Tibial nerve (tissue), 4 donors: ENCODE measurements around the gene OSBPL9. TPM values are rescaled to one million over a fixed set of nuclear protein-coding genes. Genes with fewer than 3 reads are reported as not detected.
A peak's percentile ranks its signal among the peaks of the same experiment; 100 is the strongest.
"Not testable (repeated sequence)": the region's sequence is repeated elsewhere in the genome, so short reads cannot be mapped to it uniquely, and the experiment has no call there.

ENCODE experiments used
- DNase-seq, 2 donors: peaks; one replicate each; pipeline ENCODE4 v3.0.0-alpha.2; 2019; ENCODE audit warnings: low spot score in 2 of 2
- H3K27ac ChIP-seq, 4 donors: fragments of 200-600 bp; sonication (generic) in 3 of 4; one replicate each; pipeline ENCODE4 v1.5.1; 2017 to 2019; ENCODE audit warnings: mild to moderate bottlenecking in 1 of 4
- H3K27me3 ChIP-seq, 2 donors: fragments of 200-600 bp; sonication (generic) in 1 of 2; one replicate each; pipeline versions ENCODE4 v1.5.1 to v1.6.0; 2017 to 2019
- H3K36me3 ChIP-seq, 3 donors: fragments of 200-600 bp; sonication (generic); one replicate each; pipeline ENCODE4 v1.5.1; 2018 to 2019
- H3K4me1 ChIP-seq, 4 donors: fragments of 200-600 bp; sonication (generic) in 3 of 4; one replicate each; pipeline ENCODE4 v1.5.1; 2017 to 2019
- H3K4me3 ChIP-seq, 4 donors: fragments of 200-600 bp; sonication (generic) in 3 of 4; one replicate each; pipeline ENCODE4 v1.5.1; 2017 to 2019; ENCODE audit warnings: mild to moderate bottlenecking in 1 of 4, moderate library complexity in 1 of 4
- H3K9me3 ChIP-seq, 4 donors: fragments of 200-600 bp; sonication (generic) in 3 of 4; one replicate each; pipeline ENCODE4 v1.5.1; 2017 to 2019
- EP300 ChIP-seq, 2 donors: sonication (generic); formaldehyde crosslinking; IDR thresholded peaks; one replicate each; pipeline ENCODE4 v1.6.1; 2017; ENCODE audit warnings: antibody characterized with exemption in 2 of 2, mild to moderate bottlenecking in 1 of 2
- POLR2A ChIP-seq, 2 donors: fragments of 450-650 bp; IDR thresholded peaks; one replicate each; pipeline ENCODE4 v1.6.1; 2017; ENCODE audit warnings: antibody characterized with exemption in 2 of 2, mild to moderate bottlenecking in 2 of 2, moderate library complexity in 2 of 2
- WGBS, 2 donors: methylation state at CpG; one replicate each; pipeline ENCODE4 v1.1.5; 2018; 5-methylcytosine and 5-hydroxymethylcytosine counted together
- total RNA-seq, 4 donors: library from RNA; depleted of rRNA; stranded (reverse); fragments of >200 nt; gene quantifications; one replicate each; pipeline ENCODE4 v1.1.0, GENCODE V29; 2016
- TF ChIP-seq, protein P1 (sequence below), 5 experiments: fragments of 200-600 bp in 3 of 5; fragments of 450-650 bp in 2 of 5; sonication (generic) in 3 of 5; IDR thresholded peaks; one replicate each; pipeline ENCODE4 v1.5.1; 2016 to 2019; ENCODE audit warnings: antibody characterized with exemption in 5 of 5, mild to moderate bottlenecking in 3 of 5, moderate library complexity in 2 of 5

OSBPL9 gene
- total RNA-seq, 4 donors from 2014 or later = 86.1 to 132 (median 96.9) TPM

DNA sequence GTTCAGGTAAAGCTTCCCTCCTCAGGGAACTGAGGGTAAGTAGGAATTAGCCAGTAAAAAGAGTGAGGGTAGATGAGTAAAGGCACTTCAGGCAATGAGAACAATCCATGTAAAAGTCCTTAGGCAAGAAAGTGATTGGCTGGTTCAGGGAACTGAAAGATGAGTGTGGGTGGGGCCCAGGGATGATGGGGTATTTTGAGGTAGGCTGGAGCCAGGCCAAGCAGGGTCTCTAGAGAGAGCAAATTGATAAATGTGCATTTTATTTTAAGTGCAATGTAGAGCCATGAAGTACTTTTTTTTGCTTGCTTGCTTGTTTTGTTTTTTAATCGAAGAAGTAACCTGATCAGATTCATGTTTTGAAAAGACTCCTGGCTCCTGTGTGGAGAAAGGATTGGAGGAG lies 26.5 kb downstream of the OSBPL9 start:
- WGBS, 2 donors = 79% methylated on average over 1 of the region's 1 CpG
- TF ChIP-seq, protein P1, sequence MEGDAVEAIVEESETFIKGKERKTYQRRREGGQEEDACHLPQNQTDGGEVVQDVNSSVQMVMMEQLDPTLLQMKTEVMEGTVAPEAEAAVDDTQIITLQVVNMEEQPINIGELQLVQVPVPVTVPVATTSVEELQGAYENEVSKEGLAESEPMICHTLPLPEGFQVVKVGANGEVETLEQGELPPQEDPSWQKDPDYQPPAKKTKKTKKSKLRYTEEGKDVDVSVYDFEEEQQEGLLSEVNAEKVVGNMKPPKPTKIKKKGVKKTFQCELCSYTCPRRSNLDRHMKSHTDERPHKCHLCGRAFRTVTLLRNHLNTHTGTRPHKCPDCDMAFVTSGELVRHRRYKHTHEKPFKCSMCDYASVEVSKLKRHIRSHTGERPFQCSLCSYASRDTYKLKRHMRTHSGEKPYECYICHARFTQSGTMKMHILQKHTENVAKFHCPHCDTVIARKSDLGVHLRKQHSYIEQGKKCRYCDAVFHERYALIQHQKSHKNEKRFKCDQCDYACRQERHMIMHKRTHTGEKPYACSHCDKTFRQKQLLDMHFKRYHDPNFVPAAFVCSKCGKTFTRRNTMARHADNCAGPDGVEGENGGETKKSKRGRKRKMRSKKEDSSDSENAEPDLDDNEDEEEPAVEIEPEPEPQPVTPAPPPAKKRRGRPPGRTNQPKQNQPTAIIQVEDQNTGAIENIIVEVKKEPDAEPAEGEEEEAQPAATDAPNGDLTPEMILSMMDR (IDR thresholded peaks at IDR 0.05) = no peak
- TF ChIP-seq EP300 (IDR thresholded peaks at IDR 0.05) (no peak), POLR2A (IDR thresholded peaks at IDR 0.05) (no peak)
- no peaks in the 10 kb centered on the region for H3K36me3 ChIP-seq
- H3K27me3 ChIP-seq = no peaks in the 10 kb centered on the region
- H3K4me1 ChIP-seq = peaks cover 0 to 69% (median 28%) of the 10 kb centered on the region in 4 donors
- peak overlapping the region; percentile 60 to 93 (median 79) for H3K27ac ChIP-seq
- no peak overlapping the region for H3K4me3 ChIP-seq
- DNase-seq = no peak
- no peaks in the 10 kb centered on the region for H3K9me3 ChIP-seq

DNA sequence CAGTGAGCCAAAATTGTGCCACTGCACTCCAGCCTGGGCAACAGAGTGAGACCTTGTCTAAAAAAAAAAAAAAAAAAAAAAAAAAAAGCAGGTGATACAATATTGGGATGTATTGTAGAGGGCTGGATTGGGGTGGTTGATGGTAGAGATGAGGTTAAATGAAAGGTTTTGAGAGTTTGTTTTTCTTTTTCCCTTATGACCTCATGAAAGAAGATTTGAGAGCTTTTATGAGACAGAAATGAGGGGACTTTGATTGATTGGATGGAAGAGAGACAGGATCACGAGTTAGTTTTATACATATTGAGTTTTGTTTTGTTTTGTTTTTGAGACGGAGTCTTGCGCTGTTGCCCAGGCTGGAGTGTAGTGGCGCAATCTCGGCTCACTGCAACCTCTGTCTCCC lies 27.1 kb downstream of the OSBPL9 start:
- 93 to 96% methylated on average over 5 of the region's 5 CpGs for WGBS, 2 donors
- Histone ChIP-seq H3K27ac (peak overlapping the region in 3 of 4 donors; percentile 69 to 93 (median 89)), H3K36me3 (no peaks in the 10 kb centered on the region), H3K4me3 (no peak overlapping the region), H3K9me3 (no peaks in the 10 kb centered on the region), H3K4me1 (peaks cover 0 to 69% (median 33%) of the 10 kb centered on the region in 4 donors), H3K27me3 (no peaks in the 10 kb centered on the region)
- TF ChIP-seq EP300 (IDR thresholded peaks at IDR 0.05) = no peak
- TF ChIP-seq, protein P1 (IDR thresholded peaks at IDR 0.05) = no peak
- DNase-seq = no peak

DNA sequence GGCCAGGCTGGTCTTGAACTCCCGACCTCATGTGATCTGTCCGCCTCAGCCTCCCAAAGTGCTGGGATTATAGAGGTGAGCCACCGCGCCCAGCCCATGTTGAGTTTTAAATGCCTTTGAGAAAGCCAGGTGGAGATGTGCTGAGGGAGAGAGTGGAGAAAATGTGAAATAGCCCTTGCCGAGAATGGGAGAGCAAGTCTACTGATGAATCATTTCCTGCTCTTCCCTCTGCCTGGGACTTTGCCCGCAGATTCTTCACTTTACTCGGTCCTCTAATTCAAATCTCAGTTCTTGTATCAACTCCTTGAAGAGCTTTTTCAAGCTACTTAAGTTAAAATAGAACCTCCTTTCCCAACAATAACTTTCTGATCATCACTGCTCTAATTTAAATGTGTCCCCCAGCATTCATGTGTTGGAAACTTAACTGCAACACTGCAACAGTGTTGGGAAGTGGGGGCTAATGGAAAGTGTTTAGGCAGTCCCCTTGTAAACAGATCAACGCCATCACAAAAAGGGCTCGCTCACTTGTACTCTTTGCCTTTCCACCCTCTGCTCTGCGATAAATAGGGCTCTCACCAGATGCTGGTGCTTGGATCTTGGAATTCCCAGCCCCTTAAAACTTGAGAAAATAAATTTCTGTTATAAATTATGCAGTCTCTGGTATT lies 27.8 kb downstream of the OSBPL9 start:
- TF ChIP-seq POLR2A (IDR thresholded peaks at IDR 0.05) (no peak), EP300 (IDR thresholded peaks at IDR 0.05) (no peak)
- TF ChIP-seq, protein P1 (IDR thresholded peaks at IDR 0.05) = no peak
- H3K36me3 ChIP-seq = no peaks in the 10 kb centered on the region
- H3K27me3 ChIP-seq = no peaks in the 10 kb centered on the region
- H3K27ac ChIP-seq = peak overlapping the region in 2 of 4 donors; percentile 89 to 93
- no peaks in the 10 kb centered on the region for H3K9me3 ChIP-seq
- H3K4me3 ChIP-seq = no peak overlapping the region
- WGBS, 2 donors = 90 to 91% methylated on average over 10 of the region's 10 CpGs
- no peak for DNase-seq
- H3K4me1 ChIP-seq = peaks cover 0 to 75% (median 37%) of the 10 kb centered on the region in 4 donors

DNA sequence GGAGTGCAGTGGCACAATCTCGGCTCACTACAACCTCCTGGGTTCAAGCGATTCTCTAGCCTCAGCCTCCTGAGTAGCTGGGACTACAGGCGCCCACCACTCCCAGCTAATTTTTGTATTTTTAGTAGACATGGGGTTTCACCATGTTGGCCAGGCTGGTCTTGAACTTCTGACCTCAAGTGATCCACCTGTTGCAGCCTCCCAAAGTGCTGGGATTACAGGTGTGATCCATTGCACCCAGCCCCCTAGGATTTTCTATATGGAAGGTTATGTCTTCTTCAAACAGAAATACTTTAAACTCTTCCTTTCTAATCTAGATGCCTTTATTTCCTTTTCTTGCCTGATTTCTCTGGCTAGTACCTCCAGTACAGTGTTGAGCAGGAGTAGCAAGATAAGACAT lies 29.7 kb downstream of the OSBPL9 start:
- DNase-seq, H3K4me3 ChIP-seq, H3K9me3 ChIP-seq, H3K36me3 ChIP-seq, H3K27me3 ChIP-seq: not testable (repeated sequence)
- Histone ChIP-seq H3K27ac (peak overlapping the region in 1 of 4 donors; percentile 15), H3K4me1 (peaks cover 0 to 78% (median 37%) of the 10 kb centered on the region in 4 donors)
- whole genome bisulfite sequencing, 2 donors = 97 to 100% methylated on average over 3 of the region's 3 CpGs

DNA sequence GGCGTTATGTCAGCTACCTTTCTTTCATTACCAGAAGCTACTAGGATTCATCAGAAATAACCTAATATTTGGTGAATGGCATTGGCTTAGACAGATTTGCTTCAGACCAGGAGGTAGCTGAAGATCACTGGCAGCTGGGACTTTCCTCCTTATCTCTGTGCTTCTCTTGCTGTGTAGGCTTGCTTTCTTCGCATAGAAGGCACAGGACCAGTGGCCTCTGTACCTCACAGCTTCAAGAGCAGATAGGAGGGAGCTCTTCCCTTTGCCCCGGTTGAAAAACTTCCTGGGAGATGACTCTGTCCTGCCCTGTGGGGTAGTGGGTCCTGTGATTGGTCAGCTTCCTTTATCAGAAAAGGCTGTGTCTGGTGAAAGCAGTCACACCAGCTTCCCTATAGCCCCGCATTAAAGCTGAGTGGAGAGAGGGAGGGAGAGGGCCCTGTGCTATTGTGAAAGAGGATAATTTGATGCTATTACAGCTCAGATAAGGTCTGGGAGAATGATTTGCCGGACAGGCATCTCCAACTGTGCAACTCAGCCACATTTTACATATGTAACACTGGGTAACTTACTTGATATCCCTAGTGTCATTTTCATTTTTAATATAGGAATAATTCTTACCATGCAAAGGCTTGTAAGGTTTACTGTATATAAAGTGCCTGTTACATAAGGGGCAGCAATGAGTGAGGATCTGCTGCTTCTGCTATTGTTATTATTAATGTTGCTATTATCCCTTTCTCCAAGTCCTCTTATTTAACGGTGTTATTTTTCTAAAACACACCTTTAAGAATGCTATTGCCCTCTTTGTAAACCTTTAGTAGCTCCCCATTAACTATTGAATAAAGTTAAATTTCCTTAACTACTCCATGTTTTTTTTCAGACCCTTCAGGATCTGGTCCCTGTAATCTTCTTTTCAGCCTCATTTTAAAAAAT lies 31.6 kb downstream of the OSBPL9 start:
- DNase-seq = no peak
- TF ChIP-seq POLR2A (IDR thresholded peaks at IDR 0.05) (no peak), EP300 (IDR thresholded peaks at IDR 0.05) (peak in 1 of 2 donors; percentile 7)
- no peaks in the 10 kb centered on the region for H3K27me3 ChIP-seq
- WGBS, 2 donors = 66% methylated on average over 6 of the region's 6 CpGs
- H3K4me1 ChIP-seq = peaks cover 0 to 72% (median 27%) of the 10 kb centered on the region in 4 donors
- H3K9me3 ChIP-seq = no peaks in the 10 kb centered on the region
- no peak overlapping the region for H3K4me3 ChIP-seq
- peak overlapping the region in 2 of 4 donors; percentile 56 to 73 for H3K27ac ChIP-seq
- H3K36me3 ChIP-seq = no peaks in the 10 kb centered on the region
